ENCODE measurements around the gene DNAI2.
"Not testable (repeated sequence)": the region's sequence is repeated elsewhere in the genome, so short reads cannot be mapped to it uniquely, and the experiment has no call there.

The DNAI2 gene

GRCh38 chr17:74276541-74277009 is 2.5 kb downstream of the DNAI2 start:
- no peak for DNase-seq

GRCh38 chr17:74277935-74278334 is 3.9 kb downstream of the DNAI2 start:
- no peak for DNase-seq

DNA sequence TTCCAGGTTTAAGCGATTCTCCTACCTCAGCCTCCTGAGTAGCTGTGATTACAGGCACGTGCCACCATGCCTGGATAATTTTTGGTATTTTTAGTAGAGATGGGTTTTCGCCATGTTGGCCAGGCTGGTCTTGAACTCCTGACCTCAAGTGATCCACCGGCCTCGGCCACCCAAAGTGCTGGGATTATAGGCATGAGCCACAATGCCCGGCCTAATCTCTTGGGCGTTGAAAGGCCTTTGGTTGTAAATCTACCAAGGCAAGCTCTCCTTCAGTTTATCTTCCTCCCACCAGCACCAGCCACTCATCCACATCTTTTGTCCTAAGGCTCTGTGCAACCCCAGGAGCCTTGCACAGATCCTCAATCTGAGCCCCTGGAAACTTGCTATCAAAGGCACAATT is 5.6 kb downstream of the DNAI2 start:
- DNase-seq, result not testable (repeated sequence)

DNA sequence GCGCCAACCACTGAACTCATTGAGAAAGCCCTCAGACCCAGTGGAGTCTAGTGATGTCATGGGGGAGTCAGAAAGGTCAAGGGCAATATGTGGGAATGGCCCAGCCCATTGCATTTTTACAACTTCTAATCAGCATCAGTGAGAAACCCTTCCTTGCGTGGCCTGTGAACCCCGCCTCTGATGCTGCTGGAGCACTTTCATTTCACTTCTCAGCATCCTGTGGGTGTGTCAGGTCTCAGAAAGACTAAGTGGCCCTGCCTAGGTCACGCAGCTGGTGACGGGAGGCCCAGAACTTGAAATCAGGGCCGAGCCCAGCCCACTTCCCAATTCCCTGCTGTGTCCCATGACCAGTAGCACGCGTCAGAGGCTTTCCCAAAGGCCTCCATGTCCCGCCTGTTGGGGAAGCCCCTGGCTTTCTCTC is 6.1 kb downstream of the DNAI2 start:
- DNase-seq, result no peak

GRCh38 chr17:74281799-74282198 is 7.8 kb downstream of the DNAI2 start:
- DNase-seq, result no peak

DNA sequence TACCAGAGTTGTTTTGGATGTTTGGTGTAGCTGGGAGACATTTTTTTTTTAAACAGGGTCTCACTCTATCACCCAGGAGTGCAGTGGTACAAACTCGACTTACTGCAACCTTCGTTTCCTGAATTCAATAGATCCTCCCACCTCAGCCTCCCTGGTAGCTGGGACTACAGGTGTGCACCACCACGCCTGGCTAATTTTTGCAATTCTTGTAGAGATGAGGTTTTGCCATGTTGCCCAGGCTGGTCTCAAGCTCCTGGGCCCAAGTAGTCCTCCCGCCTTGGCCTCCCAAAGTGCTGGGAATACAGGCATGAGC is 8.2 kb downstream of the DNAI2 start:
- not testable (repeated sequence) for DNase-seq

GRCh38 chr17:74282587-74283370 is 8.7 kb downstream of the DNAI2 start:
- DNase-seq, result no peak

DNA sequence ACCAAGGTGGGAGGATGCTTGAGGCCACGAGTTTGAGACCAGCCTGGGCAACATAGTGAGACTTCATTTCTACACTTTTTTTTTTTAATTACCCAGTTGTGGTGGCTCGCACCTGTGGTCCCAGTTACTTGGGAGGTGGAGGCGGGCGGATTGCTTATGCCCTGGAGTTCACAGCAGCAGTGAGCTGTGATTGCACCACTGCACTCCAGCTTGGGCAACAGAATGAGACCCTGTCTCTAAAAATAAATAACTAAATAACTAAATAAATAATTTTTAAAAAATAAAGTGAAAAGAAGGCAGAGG is 9.3 kb downstream of the DNAI2 start:
- DNase-seq, result no peak

DNA sequence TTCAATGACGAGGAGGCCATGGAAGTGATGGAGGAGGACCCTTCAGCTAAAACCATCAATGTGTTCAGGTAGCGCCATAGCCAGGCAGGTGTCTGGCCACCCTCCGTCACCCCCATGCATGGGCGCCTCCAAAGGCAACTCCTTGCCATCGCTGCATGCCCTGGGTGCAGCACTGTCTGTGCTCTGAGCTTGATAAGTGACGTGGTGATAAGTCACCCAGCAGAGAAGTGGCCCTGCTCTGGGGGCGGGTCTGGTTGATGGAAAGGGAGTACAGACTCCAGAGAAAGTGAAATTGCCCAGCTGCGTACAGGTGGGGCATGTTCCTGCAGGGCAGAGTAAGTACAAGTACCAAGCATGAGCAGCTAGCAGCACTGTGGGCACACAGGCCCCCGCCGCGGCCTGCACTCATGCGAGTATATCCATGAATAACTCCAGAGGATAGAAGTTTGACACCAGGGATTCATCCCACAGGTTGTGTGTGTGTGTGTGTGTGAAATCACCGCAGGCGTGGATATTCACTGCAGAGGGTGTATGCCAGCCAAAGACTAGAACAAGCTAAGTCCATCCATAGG is 13.1 kb downstream of the DNAI2 start:
- DNase-seq, result no peak

- no peak for DNase-seq
These were observed 14.8 kb downstream of the DNAI2 start for GRCh38 chr17:74288785-74289184.

DNA sequence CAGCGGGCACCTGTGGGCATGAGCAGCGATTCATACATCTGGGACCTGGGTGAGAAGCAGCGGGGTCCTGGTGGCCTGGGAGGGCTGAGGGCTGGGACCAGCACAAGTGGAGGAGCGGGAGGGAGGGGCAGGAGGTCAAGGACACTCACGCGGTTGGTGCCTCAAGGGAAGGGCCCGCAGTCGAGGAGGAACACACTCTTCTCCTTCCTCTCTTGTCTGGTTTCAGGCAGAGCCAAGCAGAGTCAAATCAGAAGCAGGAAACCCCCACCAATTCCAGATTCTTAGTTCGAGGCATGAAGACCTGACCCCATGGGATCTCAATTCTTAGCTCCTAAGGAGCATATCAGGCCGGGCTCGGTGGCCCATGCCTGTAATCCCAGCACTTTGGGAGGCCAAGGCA is 15.7 kb downstream of the DNAI2 start:
- no peak for DNase-seq

GRCh38 chr17:74290340-74290739 is 16.3 kb downstream of the DNAI2 start:
- no peak for DNase-seq

- no peak for DNase-seq
These were observed 18.5 kb downstream of the DNAI2 start for GRCh38 chr17:74292495-74292894.

- DNase-seq, result no peak
These were observed 21.9 kb downstream of the DNAI2 start for GRCh38 chr17:74295625-74296547.

- no peak for DNase-seq
These were observed 22.5 kb downstream of the DNAI2 start for GRCh38 chr17:74296548-74296936.

GRCh38 chr17:74297941-74298340 is 23.9 kb downstream of the DNAI2 start:
- DNase-seq, result no peak

- DNase-seq, result no peak
These were observed 24.7 kb downstream of the DNAI2 start for GRCh38 chr17:74298778-74299177.

GRCh38 chr17:74299226-74300009 is 25.4 kb downstream of the DNAI2 start:
- no peak for DNase-seq

DNA sequence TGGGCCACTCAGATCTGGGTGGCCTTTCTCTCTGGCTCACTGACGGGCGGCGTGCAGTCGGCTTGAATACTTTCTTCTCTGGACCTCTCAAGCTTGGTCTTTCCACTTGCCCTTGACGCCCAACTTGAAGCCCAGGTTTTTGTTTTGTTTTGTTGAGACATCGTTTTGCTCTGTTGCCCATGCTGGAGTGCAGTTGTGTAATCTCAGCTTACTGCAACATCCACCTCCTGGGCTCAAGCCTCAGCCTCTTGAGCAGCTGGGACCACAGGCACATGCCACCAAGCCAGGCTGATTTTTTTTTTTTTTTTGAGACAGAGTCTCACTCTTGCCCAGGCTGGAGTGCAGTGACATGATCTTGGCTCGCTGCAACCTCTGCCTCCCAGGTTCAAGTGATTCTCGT is 29.3 kb downstream of the DNAI2 start:
- no peak for DNase-seq

- DNase-seq, result no peak
These were observed 30.1 kb downstream of the DNAI2 start for GRCh38 chr17:74304184-74304583.

- DNase-seq, result no peak
These were observed 32.0 kb downstream of the DNAI2 start for GRCh38 chr17:74305865-74306654.
